Cardiac septum (tissue), 1 donor: ENCODE results near the gene KANSL1L. TPM values are rescaled to one million over a fixed set of nuclear protein-coding genes. Genes with fewer than 3 reads are reported as not detected.

ENCODE experiments used
- DNase-seq: peaks from one replicate; pipeline ENCODE4 v3.0.0-alpha.2; 2020; ENCODE audit warnings: low spot score
- intact Hi-C: fragments of 100-400 bp; cut with DNase I; formaldehyde crosslinking; loops from one replicate; pipeline ENCODE4 v1.14.0; 2022
- total RNA-seq: library from RNA; stranded (reverse); fragmentation: NEBNext Ultra II Directional; extraction: Animal tissue kit (Norgen Biotek cat#: 25700); gene quantifications from one replicate; pipeline ENCODE4 v1.2.1, GENCODE V29; 2021
- donor health status: DM: no; HTN: no; CAD: no.

KANSL1L gene
- total RNA-seq, 1 donor from 2014 or later, result 25.9 TPM

DNA sequence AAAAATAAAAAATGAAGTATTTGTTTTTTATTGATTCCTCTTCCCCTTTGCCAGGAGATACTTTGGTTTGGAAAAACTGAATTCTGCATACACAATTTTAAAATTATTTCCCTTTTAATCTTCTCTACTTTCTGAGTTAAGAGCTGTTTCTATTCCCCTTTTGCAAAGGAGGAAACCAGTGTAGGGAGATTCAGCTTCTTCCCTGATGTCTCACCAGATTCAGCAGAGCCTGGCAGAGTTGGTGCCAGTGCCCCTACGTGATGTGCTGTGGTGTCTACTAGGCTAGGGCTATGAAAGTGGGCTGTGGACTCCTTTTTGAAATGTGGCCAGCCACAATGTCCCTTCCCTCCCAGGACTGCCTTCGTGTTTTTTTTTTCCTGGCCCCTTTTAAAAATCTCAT lies 166.3 kb downstream of the KANSL1L start:
- DNase-seq, result no peak
- intact Hi-C loops, result no loop called here

DNA sequence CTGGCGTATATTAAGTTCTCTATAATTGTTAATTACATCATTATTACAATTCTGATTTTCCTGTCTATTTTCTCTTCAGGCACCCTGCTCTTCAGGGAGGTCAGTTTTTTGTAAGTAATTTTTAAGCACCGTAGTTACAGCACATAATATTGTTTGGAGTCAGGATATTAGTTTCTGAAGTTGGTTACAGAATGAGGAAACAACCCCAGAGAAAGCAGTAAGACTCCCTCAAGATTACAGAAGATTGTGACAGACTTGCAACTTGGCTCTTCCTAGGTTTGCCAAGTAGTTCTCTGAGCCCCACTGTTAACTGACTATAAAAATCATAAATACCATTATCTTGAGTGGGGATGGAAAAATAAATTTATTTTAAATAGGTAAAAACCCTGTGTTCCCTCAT lies 167.8 kb downstream of the KANSL1L start:
- no peak for DNase-seq
- intact Hi-C loops, result no loop called here

DNA sequence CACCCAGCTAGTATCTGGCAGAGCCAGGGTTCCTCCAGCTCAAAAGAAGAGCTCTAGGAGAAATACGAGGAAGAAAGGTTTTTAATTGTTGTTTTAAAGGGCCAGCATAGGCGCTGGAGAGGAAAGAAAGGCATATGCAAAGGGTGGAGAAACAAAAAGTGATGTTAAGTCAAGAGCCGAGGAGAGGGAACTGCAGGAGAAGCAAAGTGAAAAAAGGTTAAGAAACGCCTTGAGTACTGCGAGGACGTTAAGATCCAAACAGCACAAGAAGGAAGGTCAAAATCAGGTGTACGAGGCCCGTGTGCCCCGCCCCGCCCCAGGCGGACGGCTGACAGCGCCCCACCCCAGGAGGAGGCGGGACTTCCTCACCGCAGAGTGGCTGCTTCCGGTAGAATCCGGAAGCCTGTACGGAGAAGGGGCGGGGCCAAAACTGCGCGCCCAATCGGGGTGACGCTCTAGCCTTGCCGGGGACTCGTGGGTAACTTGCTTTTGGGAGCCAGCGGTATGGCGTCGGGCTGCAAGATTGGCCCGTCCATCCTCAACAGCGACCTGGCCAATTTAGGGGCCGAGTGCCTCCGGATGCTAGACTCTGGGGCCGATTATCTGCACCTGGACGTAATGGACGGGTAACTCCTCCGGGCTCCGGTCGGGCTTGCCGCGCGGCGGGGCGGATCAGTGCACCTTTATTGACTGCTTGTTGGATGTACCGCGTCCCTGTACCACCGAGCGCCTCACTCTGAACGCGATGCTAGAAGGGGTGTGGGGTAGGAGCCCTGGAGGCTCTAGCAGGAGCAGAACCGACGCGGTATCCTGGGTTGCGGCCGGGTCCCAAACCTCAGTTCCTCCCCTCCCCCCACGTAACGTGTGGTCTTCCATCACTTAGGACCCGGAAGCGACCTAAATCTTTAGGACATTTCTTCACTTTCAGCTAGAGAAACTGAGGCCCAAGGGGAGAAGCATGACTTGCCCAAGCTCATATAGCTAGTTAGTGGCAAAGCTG lies 168.8 kb downstream of the KANSL1L start, which contains the start of gene RPE:
TSS of gene RPE (plus strand) at position 481 of the 1,000 bp plus-strand sequence. CDS start at position 505, 24 bp downstream.
- peak; percentile 98 for DNase-seq
- intact Hi-C loops, result loop anchor here (1.0 kb wide), 1 partner anchor 168 kb away; no protein-coding TSS in a partner anchor

DNA sequence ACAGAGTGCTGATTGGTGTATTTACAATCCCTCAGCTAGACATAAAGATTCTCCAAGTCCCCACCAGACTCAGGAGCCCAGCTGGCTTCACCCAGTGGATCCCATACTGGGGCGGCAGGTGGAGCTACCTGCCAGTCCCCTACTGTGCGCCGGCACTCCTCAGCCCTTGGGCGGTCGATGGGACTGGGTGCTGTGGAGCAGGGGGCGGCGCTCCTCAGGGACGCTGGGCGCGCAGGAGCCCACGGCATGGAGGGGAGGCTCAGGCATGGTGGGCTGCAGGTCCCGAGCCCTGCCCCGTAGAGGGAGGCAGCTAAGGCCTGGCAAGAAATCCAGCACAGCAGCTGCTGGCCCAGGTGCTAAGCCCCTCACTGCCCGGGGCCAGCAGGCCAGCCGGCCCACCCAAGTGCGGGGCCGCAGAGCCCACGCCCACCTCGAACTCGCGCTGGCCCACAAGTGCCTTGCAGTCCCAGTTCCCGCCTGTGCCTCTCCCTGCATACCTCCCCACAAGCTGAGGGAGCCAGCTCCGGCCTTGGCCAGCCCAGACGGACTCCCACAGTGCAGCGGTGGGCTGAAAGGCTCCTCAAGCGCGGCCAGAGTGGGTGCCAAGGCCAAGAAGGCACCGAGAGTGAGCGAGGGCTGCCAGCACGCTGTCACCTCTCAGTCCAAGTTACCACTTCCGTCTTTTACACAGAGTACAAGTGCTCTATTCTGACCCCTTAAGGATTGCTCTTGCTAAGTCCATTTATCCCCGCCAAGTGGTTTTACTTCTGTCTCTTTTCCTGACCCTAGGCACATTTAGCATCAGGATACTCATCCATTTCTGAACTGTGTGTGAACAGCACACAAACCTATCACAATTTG lies 170.5 kb downstream of the KANSL1L start:
- no peak for DNase-seq

DNA sequence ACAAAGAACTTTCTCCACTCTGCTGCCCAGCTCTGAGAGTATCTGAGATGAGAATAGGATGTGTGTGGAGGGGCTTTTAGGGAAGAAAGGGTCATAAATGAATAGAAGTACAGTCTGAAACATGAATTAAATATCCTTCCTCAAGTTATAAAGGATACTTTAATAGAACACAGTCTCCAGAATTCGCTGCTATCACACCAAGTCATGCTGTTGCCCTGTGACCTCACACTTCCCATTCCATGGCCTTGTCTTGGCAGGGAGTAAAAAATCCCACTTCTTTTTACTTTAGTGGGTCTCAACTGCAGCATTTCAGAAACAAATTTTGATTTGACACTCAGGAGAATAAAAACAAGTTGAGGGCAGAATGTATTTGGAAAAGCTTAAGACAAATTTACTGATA lies 172.6 kb downstream of the KANSL1L start:
- no peak for DNase-seq
- intact Hi-C loops, result no loop called here

More for the DNA sequence above, 170.5 kb downstream of the KANSL1L start:
- intact Hi-C loops, result no loop called here

DNA sequence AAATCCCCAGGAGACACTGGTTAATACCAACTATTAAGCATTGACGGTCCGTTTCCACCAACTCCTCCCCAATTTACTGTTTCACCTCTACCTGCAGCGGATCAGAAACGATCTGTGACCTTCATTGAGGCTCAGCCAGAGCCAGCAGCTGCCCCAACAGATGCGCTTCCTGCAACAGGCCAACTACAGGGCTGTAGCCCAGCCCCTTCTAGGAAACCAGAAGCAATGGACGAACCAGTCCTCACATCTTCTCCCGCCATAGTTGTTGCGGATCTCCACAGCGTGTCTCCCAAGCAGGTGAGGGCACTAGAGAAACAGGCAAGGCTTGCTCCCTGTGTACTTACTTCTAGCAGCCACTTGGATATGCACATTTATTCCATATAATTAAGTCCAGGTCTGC lies 177.2 kb downstream of the KANSL1L start:
- intact Hi-C loops, result no loop called here
- no peak for DNase-seq

DNA sequence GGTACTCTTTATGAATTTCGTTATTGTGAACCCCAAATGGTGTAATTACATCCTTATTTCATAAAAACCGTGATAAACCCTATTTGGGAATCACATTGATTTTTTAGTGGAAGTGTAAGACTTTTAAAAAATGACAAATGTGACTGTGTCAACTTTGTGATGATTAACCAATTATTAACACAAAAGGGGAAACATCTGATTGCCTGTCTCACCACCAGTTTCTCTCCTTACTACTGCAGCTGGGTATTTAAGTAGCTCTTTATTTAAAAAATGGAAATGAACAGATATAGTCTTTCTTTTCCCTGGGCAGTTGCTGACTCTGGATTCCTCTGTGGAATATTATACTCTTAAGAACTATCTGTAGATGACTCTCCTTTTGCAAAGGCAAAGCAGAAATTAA lies 180.4 kb downstream of the KANSL1L start:
- intact Hi-C loops, result no loop called here
- no peak for DNase-seq

DNA sequence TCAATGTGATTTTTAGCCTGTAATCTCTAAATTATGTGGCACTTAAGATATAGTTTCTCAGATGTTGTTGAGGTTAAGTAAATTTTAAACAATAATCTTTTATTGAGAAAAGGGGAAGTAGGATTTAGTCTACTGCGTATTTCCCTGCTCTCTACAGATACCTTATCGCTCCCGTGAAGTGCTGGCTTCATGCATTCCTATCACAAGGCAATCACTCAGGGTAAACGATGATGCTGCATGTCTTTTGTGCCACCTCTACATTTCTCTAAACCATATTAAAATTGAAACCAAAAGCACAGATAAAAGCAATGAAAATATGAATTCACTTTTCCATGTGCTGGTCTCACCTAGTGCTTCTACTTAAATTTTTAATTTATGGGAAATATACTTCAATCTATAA lies 183.2 kb downstream of the KANSL1L start:
- DNase-seq, result no peak
- intact Hi-C loops, result no loop called here

DNA sequence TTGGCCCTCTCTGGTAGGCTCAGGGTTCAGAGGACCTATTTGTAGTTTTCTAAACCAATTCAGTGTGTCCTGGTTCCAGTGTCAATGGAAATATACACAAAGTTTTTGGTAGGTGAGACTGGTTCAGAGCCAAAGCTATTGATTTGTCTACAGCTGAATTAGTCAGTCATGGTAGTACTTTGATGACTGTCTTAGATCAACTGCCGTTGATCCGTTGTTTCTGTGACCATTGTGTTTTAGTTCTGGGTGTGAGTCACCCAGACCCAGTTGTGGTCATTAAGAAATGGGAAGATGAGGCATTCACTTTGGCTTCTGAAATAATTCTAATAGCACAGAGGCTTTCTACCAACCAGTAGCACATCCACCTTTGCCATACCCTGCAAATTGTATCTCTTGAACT lies 184.8 kb downstream of the KANSL1L start:
- no peak for DNase-seq
- intact Hi-C loops, result no loop called here

DNA sequence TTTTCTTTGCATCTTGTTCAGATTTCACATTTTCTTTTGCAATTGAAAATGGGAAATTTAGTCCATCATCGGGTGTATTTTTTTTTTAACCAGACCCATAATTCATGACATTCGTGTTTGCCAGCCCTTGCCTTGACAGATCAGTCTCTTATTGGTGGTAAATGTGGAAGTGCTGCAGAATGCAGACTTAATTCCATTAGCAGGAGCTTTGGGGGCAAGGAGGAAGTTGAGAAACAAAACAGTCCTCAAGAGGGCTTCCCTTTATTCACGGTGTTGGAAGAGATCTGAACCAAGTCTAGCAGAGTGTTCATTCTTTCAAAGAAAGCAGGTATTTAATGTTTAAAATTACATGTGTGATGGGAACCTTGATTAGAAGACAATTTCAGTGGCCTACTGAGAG lies 185.3 kb downstream of the KANSL1L start:
- intact Hi-C loops, result no loop called here
- no peak for DNase-seq

DNA sequence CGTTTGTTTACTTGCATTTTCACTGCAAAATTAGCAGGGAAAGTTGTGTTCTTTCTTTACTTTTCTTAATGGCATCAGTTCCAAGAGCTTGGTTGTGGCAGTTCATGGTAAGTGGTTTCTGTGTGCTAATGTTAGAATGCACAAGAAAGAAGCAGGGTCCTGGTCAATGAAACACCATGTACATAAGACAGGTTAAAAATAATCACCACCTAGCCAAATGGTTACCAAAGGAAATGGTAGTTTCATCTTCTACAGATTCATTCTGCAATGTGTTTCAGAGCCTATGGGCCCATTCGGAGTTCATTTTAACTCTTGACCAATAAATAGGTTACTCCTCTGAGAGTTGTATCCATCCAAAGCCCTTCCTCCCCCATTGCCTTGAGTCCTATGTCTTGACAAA lies 186.9 kb downstream of the KANSL1L start:
- intact Hi-C loops, result no loop called here
- DNase-seq, result no peak

DNA sequence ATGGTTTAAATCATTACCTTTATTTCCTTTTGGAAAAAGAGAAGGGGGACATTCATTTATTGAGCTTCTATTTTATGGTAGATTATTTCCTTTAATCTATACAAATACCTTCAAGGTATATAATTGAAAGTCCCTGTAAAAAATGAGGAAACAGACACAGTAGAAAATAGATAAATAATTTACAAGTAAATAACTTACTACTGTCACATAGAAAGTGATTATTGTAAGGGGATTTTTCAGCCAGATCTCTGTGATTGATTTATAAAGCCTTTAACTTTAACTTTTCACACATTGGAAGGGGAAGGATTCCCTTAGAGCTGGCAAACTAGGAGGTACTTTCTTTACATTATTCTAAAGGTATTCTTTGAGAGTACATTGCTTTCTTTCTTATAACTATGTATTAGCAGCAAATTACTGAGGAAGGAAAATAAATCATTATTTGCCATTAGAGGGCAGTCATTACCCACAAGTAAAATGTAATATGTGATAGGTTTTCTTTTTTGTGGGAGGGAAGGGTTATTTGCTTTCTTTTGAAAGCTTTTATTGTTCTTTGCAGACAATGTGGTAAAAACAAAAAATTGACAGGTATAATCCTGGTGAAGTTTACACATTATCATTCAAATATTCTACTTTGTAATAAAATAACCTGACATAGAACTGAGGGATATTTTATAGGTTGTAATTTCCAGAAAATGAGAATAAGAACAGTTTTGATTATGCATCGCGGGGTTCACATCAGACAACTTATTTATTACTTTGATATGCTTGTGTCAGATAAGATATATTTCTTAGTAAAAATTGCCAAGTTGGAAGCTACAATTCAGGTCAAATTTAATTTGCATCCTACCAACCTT lies 193.6 kb downstream of the KANSL1L start:
- DNase-seq, result no peak
- intact Hi-C loops, result no loop called here

DNA sequence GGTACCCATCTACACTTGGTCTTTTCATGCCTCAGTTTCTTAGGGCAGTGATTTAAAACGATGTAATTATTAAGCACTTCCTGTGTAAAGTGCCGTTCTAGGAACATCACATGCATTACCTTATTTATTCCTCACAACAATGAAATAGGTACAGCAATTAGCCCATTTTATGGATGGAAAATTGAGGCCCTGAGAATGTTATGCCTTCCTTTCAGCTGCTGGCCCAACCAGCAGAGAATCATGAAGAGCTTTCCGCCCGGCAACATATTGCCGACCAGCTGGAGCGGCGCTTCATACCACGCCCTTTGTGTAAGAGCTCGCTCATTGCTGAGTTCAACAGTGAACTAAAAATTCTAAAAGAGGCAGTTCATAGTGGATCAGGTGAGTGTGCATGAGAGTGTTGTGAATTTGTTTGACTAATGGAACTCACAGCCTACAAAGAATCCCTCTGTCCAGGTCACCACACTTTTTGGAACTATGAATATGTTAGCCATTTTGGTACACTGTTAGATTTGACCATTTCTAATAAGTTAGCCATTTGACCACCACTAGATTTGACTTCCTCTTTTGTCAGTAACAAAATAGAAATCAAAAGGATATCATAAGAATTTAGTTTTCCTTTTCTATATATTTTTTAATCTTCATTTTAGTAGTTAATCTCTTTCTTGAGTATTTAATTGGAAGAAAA lies 194.4 kb downstream of the KANSL1L start:
- no peak for DNase-seq
- intact Hi-C loops, result no loop called here

DNA sequence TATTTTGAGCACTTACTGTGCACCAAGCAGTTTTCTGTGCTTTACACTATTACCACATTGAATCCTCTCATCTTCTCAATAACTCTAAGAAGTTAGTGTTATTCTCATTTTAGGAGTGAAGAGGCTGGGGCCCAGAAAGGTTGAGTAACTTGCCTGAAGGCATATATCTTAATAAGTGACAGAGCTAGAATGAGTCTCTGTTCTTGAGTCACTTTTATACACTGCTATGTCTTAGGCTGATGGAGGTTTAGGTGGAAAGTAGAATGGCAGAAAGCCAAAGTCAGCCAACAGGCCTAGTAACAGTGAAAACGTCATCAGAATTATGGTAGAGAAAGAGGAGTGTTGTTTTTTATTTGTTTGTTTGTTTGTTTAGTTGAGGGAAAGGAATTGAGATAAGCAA lies 196.6 kb downstream of the KANSL1L start:
- DNase-seq, result no peak
- intact Hi-C loops, result no loop called here

DNA sequence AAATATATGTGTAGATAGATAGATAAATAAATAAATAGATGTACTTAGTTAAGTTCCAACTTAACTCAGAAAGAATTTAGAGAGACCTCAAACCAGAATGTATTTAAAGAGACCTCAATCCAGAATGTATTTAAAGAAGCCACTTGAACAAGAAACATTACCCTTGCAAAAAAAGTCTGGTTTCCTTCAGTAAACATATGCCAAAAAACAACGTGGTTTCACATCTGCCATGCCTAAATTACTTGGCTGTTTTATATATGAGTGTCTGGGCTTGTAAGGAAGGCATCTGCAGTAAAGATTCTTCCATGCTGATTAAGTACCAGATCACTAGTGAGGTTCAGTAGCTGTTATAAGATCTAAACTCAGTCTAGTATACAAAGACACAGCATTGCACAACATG lies 197.9 kb downstream of the KANSL1L start:
- DNase-seq, result no peak
- intact Hi-C loops, result no loop called here
